Stimulated activated CD4-positive, alpha-beta T cell treated with anti-CD3 and anti-CD28 coated beads, Interleukin-1b, Interleukin-23, amount 100 ng/mL, for 4 hours (primary cell): ENCODE results near the gene EPDR1.

ENCODE experiments used
- DNase-seq, 2 donors: peaks; one replicate each; pipeline ENCODE4 v3.0.0-alpha.2; 2020; ENCODE audit warnings: low read depth in 2 of 2

The EPDR1 gene

DNA sequence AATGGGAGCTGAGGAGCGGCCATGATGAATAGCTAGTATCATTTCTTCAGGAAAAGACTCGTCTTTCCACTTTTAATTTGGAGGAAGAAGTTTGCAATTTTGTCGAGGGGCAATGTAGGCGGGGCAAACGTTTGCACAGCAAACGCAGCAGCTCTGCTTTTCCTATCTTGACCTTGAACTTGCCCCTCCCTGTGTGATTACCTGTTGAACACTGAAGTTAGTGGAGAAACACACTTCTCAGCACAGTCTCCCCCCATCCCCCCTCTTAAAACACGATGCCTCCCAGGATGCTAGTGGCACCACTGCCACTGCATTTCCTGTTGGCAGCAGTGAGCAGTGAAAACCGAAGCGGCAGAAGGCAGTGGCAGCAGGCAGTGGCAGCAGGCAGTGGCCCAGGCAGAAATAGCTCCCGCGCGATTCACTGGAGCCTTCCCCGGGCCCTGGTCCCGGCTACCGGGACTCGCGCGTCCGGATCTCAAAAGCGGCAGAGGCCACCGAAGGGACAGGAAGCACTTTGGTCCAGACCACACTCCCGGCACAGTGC is at the start of gene EPDR1:
TSS of gene EPDR1 (plus strand) at position 336 of the 544 bp plus-strand sequence. CDS start 300 bp downstream, outside the sequence.
- no peak for DNase-seq

DNA sequence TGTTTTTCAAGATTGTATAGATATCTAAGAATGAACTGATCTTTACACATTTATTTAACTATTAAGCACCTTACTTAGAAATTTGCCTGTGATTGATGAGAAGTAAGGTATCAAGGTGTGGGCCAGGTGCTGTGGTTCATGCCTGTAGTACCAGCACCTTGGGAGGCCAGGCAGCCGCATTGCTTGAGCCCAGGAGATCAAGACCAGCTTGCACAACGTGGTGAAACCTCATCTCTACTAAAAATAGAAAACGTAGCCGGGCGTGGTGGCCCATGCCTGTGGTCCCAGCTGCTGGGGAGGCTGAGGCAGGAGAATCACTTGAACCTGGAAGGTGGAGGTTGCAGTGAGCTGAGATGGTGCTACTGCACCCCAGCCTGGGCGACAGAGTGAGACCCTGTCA is 38.4 kb upstream of the EPDR1 start:
- no peak for DNase-seq

- no peak for DNase-seq
These were observed 27.1 kb upstream of the EPDR1 start for GRCh38 chr7:37893359-37893758.

DNA sequence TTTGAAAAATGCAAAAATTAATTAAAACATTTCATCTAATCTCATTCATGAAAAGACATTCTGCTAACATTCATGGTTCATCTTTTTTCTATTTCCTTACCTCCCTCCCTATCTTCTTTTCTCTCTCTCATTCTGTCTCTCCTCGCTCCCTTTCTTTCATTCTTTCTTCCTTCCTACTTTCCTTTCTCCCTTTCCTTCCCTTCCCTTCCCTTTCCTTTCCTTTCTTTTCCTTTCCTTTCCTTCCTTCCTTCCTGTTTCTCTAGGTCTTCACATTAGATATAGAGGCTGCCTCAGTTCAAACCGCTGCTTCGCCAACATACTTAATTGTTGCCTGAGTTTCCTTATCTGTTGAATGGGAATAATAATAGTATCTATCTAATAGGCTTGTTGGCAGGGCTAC is 25.8 kb upstream of the EPDR1 start:
- DNase-seq: no peak

- no peak for DNase-seq
These were observed 20.7 kb upstream of the EPDR1 start for GRCh38 chr7:37899712-37900247.

DNA sequence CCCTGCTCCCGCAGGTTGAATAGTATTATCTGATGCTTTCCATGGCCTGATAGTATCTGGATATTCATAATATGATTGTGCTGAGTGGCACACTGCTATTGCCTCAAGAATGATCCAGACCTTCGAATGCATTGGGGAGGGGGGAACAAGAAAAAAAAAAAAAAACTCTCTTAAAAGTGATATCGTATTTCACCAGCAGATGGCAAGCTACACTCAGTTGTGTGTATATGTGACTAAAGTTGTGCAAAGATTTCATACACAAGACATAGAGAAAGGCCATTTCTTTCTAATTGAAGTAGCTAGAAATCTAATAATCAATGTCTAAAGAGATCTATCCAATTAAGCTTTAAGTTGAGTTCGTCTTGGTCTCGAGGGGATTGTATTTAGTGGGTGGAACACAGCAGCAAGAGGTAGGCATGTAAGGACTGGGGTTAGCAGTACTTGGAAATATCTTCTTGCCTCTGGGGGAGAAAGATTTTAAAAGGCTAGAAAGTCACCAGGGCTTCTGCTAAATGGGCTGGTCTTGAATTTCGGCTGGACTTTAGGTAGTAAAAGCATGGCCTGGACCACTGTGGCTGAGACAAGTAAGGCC is 19.1 kb upstream of the EPDR1 start:
- DNase-seq: no peak

GRCh38 chr7:37901890-37902524 is 18.4 kb upstream of the EPDR1 start:
- no peak for DNase-seq

DNA sequence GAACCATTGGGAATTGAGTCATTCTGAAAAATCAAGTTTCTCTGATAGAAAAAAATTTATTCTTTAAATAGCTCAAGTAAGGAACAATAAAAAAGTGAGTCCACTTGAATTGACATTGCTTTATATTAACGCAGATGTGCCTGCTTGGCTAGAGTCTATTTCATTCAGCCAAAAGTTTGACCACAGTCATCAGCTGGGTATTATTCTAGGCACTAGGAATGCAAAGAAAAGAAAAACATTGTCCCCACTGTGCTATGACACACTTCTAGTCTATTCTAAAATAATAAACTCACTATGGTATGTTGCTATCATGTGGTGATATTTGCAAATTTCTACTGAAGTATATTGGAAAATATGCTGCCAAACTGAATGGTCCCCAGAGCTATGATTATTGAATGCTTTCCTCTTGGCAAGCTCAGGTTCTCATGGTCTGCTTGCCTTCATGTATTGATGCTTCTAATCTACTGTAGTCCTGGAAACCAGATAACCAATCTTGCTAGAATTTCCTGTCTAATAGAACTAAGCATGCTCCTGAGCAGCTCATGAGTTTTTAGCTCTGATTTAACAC is 12.1 kb upstream of the EPDR1 start:
- DNase-seq: no peak

GRCh38 chr7:37912756-37913155 is 7.7 kb upstream of the EPDR1 start:
- no peak for DNase-seq

DNA sequence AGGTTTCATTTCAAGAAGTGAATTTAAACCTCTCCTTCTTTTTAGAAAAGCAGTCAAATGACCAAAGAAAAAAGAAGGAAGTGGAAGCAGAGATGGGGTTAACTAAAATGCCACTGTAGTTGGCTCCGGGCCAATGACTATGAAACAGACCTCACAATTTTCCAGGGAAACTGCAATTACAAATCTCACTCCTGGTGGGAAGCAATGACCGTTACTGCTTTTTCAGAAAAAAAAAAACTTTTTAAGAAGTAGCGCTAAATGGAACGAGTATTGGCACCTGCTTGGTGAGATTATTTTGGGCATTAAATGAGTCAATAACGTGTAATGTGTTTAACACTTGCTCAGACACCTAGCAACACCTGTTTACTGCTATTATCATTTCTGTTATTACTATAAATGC is 5.0 kb upstream of the EPDR1 start:
- DNase-seq: no peak

GRCh38 chr7:37916017-37916672 is 4.3 kb upstream of the EPDR1 start:
- DNase-seq: no peak

DNA sequence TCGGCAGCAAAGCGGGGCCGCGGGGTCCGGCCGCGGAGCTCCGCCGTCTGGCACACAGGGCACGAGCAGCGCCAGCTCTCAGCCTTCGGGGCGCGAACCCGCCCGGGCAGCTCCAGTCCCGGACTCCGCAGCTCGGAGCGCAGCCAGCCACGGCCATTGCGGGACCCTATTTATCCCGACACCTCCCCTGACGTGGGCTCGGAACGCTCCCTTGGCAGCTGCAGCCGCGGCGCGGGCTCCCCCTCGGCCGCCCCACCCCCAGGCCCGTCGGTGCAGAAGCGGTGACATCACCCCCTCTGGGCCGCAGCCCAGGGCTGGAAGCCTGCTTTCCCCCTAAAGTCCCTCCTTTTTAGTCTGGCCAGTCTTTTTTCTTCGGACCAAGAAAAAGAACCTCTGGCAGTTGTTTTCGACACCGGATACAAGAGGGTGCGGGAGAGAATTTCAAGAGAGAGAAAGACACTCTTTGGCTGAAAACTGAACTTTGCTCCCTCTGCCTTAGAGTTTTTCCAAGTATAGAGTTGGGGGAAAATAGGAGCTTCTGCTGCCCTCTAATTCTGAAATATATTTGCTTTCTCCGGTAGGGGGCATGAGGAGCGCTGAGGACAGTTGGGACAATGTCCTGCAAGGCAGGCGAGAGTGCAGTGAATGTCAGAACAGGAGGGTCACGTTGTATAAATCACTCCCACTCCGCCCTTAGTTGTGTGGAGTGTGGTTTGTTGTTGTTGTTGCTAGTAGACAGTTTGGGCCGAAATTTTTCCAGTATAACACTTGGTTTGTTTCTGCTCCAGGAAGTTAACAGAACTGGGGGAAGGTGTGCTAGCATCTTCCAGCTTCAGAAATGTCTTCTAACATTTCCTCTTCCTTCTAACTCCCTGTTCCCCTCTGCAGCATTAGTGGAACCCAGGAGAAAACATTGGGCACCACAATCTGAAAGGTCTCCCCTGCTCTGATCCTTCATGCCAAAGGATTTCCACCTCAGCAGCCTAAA is 3.5 kb upstream of the EPDR1 start, which contains the start of gene SFRP4:
TSS of gene SFRP4 (minus strand) at position 145 of the 988 bp plus-strand sequence. CDS start 280 bp downstream, outside the sequence.
- no peak for DNase-seq

GRCh38 chr7:37918526-37918925 is 1.9 kb upstream of the EPDR1 start:
- no peak for DNase-seq

DNA sequence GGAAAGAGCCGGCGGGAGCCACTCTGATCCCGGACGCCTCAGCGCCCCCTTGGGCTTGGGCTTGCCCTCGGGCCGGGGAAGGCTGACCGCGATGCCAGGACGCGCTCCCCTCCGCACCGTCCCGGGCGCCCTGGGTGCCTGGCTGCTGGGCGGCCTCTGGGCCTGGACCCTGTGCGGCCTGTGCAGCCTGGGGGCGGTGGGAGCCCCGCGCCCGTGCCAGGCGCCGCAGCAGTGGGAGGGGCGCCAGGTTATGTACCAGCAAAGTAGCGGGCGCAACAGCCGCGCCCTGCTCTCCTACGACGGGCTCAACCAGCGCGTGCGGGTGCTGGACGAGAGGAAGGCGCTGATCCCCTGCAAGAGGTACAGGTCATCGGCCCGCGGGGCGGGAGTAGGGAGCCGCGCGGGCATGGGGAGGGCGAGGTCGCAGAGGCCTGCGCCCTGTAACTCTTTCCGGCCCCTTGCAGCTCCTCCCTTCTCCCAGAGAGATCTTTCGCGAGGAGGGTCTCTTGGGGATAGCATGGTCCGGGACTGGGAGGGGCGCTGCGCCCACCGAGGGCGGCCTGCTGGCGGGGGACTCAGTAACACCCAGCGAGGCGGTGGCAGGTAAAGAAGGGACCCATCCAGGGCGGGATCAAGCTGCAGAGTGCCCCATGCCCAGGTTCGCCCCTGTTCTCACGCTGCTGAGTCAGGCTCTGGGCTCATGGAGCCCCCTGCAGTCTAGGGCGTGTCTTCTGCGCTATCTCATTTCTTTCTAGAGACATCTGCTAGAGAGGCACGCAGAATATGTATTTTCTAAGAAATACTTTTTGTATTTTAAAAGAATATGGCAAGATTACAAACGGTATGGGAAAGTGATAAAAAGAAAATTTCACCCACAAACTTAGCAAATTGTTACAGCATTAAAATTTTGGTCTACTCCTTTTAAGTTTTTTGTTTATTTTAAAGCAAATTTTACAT is 687 bp downstream of the EPDR1 start:
- no peak for DNase-seq

DNA sequence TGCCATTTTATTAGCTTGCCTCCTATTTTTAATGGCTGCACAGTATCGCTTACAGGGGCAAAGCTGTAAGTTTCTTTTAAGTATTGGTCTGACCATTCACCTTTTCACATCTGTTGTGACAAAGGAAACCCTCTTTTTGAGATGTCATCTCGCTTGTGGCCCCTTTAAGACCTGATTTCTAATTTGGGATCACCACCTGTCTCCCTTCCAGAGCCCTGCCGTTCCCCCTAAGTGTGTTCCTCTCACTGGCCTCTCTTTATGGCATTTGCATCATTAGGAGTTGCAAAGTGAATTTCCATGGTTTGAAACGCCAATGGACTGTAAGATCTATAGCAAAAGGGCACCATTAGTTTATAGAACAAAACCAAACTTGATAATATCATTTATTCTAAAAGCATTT is 1.4 kb downstream of the EPDR1 start:
- no peak for DNase-seq

- DNase-seq: no peak
These were observed 3.6 kb downstream of the EPDR1 start for GRCh38 chr7:37923996-37924395.

GRCh38 chr7:37924491-37925041 is 4.1 kb downstream of the EPDR1 start:
- no peak for DNase-seq

GRCh38 chr7:37925620-37926019 is 5.2 kb downstream of the EPDR1 start:
- DNase-seq: no peak

DNA sequence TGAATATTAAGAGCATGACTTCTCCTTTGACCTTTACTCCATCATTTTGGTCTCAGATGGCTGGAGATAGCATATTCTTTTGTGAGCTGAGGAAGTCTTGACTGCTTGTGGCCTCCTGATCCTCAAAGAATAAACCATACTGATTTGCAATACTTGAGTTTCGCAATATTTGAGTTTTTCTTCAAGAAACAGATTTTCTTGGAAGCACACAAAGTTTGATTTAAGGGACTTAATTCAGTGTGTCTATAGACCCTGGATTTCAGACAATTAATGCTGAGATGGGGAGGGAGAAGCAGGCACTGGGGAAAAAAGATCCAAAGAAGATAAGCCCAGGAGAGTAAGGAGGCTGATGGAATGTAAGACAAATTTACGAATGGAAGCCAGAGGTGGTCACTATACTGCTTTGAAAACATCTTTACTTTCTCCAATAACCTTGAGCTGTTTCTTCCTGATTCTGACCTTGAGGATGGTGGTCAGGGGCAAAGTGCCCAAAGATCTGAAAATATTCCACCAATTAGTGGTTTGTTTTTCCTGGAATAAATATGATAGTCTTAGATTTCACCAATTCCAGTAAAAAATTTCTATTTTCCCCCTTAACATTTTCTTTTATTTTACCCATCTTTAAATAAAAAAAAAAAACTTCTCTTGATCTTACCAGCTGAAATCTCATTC is 7.5 kb downstream of the EPDR1 start:
- DNase-seq: no peak
